ENCODE results near the gene ZNF14. TPM values are rescaled to one million over a fixed set of nuclear protein-coding genes. Genes with fewer than 3 reads are reported as not detected.

The ZNF14 gene
- total and polyA plus RNA-seq, 2 of the 4 experiments (the other 2 are of a cell fraction), result 1.2 to 5.4 TPM

DNA sequence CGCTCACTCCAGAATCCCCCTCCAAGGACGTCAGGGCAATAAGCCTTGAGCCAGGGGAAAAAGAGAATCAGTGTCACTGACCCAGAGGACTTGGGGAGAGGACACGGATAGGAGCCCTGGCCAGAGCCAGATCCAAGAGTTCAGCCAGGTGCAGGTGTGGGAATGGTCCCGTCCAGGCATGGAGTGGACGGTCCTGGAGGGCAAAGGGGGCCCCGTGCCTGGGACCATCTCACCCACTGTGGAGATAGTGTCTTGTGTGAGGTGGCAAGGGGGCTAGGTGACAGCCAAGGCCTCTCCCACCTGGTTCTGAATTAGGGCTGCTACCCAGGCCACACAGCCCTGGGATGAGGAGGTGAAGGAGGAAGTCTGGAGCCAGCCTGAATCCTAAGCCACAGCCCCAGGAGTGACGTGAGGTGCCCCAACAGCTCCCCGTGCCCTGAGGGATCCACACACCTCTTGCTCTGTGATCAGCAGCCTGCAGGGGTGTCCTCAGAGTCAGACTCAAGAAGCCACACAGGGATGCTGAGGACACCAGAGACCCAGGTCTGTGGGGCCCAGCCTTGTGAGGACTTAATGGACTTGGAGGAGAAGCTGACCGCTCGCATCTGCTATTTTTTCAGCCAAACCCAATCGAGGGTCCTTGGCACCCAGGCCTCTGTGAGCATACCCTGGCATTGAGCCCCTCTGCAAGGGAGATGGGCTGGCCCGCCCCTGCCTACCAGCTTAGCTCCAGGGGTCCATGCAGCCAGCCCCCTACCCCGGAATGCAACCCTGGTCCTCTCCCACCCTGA is 16.4 kb upstream of the ZNF14 start:
- Histone ChIP-seq H2AK9ac (replicated peaks; ENCODE audit: low read depth, low read length, poor library complexity) (peak overlapping the region; percentile 78), H4K8ac (ENCODE audit: low read depth in 2 of 2, low read length in 2 of 2) (no peak overlapping the region), H3K56ac (ENCODE audit: extremely low read depth, insufficient read depth, low read length) (no peak overlapping the region), H3K4me3 (ENCODE audit: insufficient read depth, low read depth, low read length) (no peak overlapping the region), H2BK5ac (ENCODE audit: low read depth, low read length, poor library complexity, severe bottlenecking) (no peak overlapping the region), H3K27ac (ENCODE audit: insufficient read depth, low read length) (no peak overlapping the region), H2BK20ac (ENCODE audit: low read depth, low read length) (no peak overlapping the region), H4K91ac (ENCODE audit: insufficient read depth, low read depth, low read length) (no peak overlapping the region), H3K36me3 (ENCODE audit: control insufficient read depth, insufficient read depth, low read length) (no peaks in the 10 kb centered on the region), H4K20me1 (ENCODE audit: insufficient read depth, low read length) (no peaks in the 10 kb centered on the region), H3K18ac (ENCODE audit: low read depth, low read length) (no peak overlapping the region), H4K5ac (ENCODE audit: low read depth, low read length) (no peak overlapping the region), H3K9me3 (ENCODE audit: control insufficient read depth, insufficient read depth, low read length) (peaks cover 53% of the 10 kb centered on the region), H3K9me1 (ENCODE audit: insufficient read depth, low read length) (no peaks in the 10 kb centered on the region), H3K4me1 (ENCODE audit: control insufficient read depth, insufficient read depth, low read length) (no peaks in the 10 kb centered on the region), H2BK15ac (ENCODE audit: low read depth, low read length) (no peak overlapping the region), H3K27me3 (ENCODE audit: control insufficient read depth, insufficient read depth, low read length) (no peaks in the 10 kb centered on the region), H3K4me2 (ENCODE audit: low read depth, low read length) (no peak overlapping the region), H3K4ac (ENCODE audit: low read depth, low read length) (no peak overlapping the region), H3K9ac (ENCODE audit: low read depth, low read length) (no peak overlapping the region), H2BK120ac (ENCODE audit: low read depth, low read length) (no peak overlapping the region), H2AFZ (replicated peaks; ENCODE audit: low read length, poor library complexity) (no peak overlapping the region), H2AK5ac (ENCODE audit: low read depth, low read length) (no peak overlapping the region), H3K23ac (ENCODE audit: low read depth, low read length) (no peak overlapping the region), H3K14ac (replicated peaks; ENCODE audit: low read depth, low read length) (no peak overlapping the region), H3K79me1 (ENCODE audit: low read depth in 1 of 2, low read length in 2 of 2) (no peaks in the 10 kb centered on the region)
- intact Hi-C loops (cut with micrococcal nuclease) (no loop called here), in situ Hi-C loops (cut with MboI; ENCODE audit: low sequenced_read_pairs) (no loop called here), dilution Hi-C loops (cut with HindIII; ENCODE audit: low sequenced_read_pairs, unreplicated experiment) (no loop called here)
- no TSS peak for BruUV-seq (replicated peaks)
- no peak for ATAC-seq (ENCODE audit: low read depth)
- DNase-seq, result no peak
- CTCF ChIA-PET, result no interaction called here
- TF ChIP-seq FOS (IDR thresholded peaks at IDR 0.05; ENCODE audit: low read depth, low read length) (no peak), CEBPB (IDR thresholded peaks at IDR 0.05; ENCODE audit: low read depth, low read length) (no peak), BHLHE40 (IDR thresholded peaks at IDR 0.05; ENCODE audit: low read depth, low read length) (no peak), RFX5 (IDR thresholded peaks at IDR 0.05; ENCODE audit: low read depth, low read length) (no peak), MAZ (IDR thresholded peaks at IDR 0.05; ENCODE audit: borderline replicate concordance, low read depth, low read length) (no peak), NFE2L2 (IDR thresholded peaks at IDR 0.05; ENCODE audit: low read depth, low read length) (no peak), MXI1 (IDR thresholded peaks at IDR 0.05; ENCODE audit: borderline replicate concordance, low read depth, low read length) (no peak), SMC3 (IDR thresholded peaks at IDR 0.05; ENCODE audit: low read depth, low read length) (no peak), CHD1 (IDR thresholded peaks at IDR 0.05; ENCODE audit: low read depth, low read length) (no peak), RCOR1 (IDR thresholded peaks at IDR 0.05; ENCODE audit: insufficient replicate concordance, low read length) (no peak), MAFK (IDR thresholded peaks at IDR 0.05; ENCODE audit: low read depth, low read length) (no peak), POLR2A (IDR thresholded peaks at IDR 0.05; ENCODE audit: low read depth, low read length) (no peak), RAD21 (IDR thresholded peaks at IDR 0.05; ENCODE audit: low read length) (no peak)
- TF ChIP-seq, protein P1, sequence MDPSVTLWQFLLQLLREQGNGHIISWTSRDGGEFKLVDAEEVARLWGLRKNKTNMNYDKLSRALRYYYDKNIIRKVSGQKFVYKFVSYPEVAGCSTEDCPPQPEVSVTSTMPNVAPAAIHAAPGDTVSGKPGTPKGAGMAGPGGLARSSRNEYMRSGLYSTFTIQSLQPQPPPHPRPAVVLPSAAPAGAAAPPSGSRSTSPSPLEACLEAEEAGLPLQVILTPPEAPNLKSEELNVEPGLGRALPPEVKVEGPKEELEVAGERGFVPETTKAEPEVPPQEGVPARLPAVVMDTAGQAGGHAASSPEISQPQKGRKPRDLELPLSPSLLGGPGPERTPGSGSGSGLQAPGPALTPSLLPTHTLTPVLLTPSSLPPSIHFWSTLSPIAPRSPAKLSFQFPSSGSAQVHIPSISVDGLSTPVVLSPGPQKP (IDR thresholded peaks at IDR 0.05; ENCODE audit: borderline replicate concordance, low read depth, low read length), result no peak
- TF ChIP-seq, protein P2, sequence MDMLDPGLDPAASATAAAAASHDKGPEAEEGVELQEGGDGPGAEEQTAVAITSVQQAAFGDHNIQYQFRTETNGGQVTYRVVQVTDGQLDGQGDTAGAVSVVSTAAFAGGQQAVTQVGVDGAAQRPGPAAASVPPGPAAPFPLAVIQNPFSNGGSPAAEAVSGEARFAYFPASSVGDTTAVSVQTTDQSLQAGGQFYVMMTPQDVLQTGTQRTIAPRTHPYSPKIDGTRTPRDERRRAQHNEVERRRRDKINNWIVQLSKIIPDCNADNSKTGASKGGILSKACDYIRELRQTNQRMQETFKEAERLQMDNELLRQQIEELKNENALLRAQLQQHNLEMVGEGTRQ (IDR thresholded peaks at IDR 0.05; ENCODE audit: low read depth, low read length), result no peak
- TF ChIP-seq, protein P3, sequence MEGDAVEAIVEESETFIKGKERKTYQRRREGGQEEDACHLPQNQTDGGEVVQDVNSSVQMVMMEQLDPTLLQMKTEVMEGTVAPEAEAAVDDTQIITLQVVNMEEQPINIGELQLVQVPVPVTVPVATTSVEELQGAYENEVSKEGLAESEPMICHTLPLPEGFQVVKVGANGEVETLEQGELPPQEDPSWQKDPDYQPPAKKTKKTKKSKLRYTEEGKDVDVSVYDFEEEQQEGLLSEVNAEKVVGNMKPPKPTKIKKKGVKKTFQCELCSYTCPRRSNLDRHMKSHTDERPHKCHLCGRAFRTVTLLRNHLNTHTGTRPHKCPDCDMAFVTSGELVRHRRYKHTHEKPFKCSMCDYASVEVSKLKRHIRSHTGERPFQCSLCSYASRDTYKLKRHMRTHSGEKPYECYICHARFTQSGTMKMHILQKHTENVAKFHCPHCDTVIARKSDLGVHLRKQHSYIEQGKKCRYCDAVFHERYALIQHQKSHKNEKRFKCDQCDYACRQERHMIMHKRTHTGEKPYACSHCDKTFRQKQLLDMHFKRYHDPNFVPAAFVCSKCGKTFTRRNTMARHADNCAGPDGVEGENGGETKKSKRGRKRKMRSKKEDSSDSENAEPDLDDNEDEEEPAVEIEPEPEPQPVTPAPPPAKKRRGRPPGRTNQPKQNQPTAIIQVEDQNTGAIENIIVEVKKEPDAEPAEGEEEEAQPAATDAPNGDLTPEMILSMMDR (conservative IDR thresholded peaks at IDR 0.05; ENCODE audit: low read depth, low read length), result no peak
- POLR2A ChIA-PET (ENCODE audit: unreplicated experiment), result no interaction called here
- WGBS, 2 experiments (ENCODE audit: extremely low coverage in 2 of 2, insufficient read length in 1 of 2), result 55% methylated on average over 2 of the region's 13 CpGs; no CpG with 5 or more reads in 1 of the 2 experiments
